Gastrocnemius medialis (tissue), 4 donors: ENCODE results near the gene TALDO1. TPM values are rescaled to one million over a fixed set of nuclear protein-coding genes. Genes with fewer than 3 reads are reported as not detected.
A peak's percentile ranks its signal among the peaks of the same experiment; 100 is the strongest.

Experiments
- ATAC-seq, 2 donors: fragments of 150-250 bp; one replicate each; pipeline ENCODE4 v1.9.1; 2016
- DNase-seq, 2 donors: peaks; one replicate each; pipeline ENCODE4 v3.0.0-alpha.2; 2019
- H3K27ac ChIP-seq, 4 donors: fragments of 200-600 bp; sonication (generic); 1 replicate in 1 of 4; 2 replicates in 3 of 4; pipeline ENCODE4 v1.5.1; 2016 to 2018; ENCODE audit warnings: mild to moderate bottlenecking in 2 of 4, moderate library complexity in 1 of 4
- H3K27me3 ChIP-seq, 3 donors: fragments of 200-600 bp; sonication (generic) in 2 of 3; 1 replicate in 1 of 3; 2 replicates in 2 of 3; pipeline versions ENCODE4 v1.5.1 to v1.6.0; 2016 to 2019; ENCODE audit warnings: mild to moderate bottlenecking in 1 of 3, moderate library complexity in 1 of 3
- H3K36me3 ChIP-seq, 2 donors: fragments of 200-600 bp; sonication (generic) in 1 of 2; one replicate each; pipeline ENCODE4 v1.5.1; 2017 to 2018
- H3K4me1 ChIP-seq, 2 donors: fragments of 200-600 bp; sonication (generic) in 1 of 2; one replicate each; pipeline ENCODE4 v1.5.1; 2016 to 2017; ENCODE audit warnings: mild to moderate bottlenecking in 2 of 2
- H3K4me3 ChIP-seq, 4 donors: fragments of 200-600 bp; sonication (generic) in 3 of 4; 1 replicate in 1 of 4; 2 replicates in 3 of 4; pipeline ENCODE4 v1.5.1; 2016 to 2019; ENCODE audit warnings: mild to moderate bottlenecking in 2 of 4
- H3K9me3 ChIP-seq, 3 donors: fragments of 200-600 bp; sonication (generic) in 2 of 3; 1 replicate in 1 of 3; 2 replicates in 2 of 3; pipeline ENCODE4 v1.5.1; 2016 to 2019
- CTCF ChIP-seq, 5 experiments: fragments of 450-650 bp in 3 of 5; fragments of 200-600 bp in 2 of 5; sonication (generic) in 2 of 5; IDR thresholded peaks in 4 of 5; conservative IDR thresholded peaks in 1 of 5; 1 replicate in 4 of 5; 2 replicates in 1 of 5; pipeline ENCODE4 v1.5.1; 2016 to 2019; ENCODE audit warnings: antibody characterized with exemption in 5 of 5, mild to moderate bottlenecking in 3 of 5, moderate library complexity in 3 of 5
- POLR2A ChIP-seq, 2 donors: fragments of 450-650 bp; IDR thresholded peaks; one replicate each; pipeline ENCODE4 v1.6.1; 2017; ENCODE audit warnings: antibody characterized with exemption in 2 of 2, mild to moderate bottlenecking in 2 of 2, moderate library complexity in 2 of 2
- in situ Hi-C, 4 donors: fragments of 200-750 bp; cut with MboI; loops; one replicate each; pipeline versions ENCODE4 v1.15.0 to v1.8.0; 2017; ENCODE audit warnings: low sequenced_read_pairs in 4 of 4
- intact Hi-C: fragments of 100-400 bp; cut with DNase I; formaldehyde crosslinking; loops from one replicate; pipeline ENCODE4 v1.15.1; 2023; ENCODE audit warnings: low total_unique reads
- total RNA-seq, 4 donors: library from RNA; depleted of rRNA; stranded (reverse); fragments of >200 nt; gene quantifications; one replicate each; pipeline versions ENCODE4 v1.1.0 to v1.2.3, GENCODE V29; 2016

TALDO1 gene
- total RNA-seq, 4 donors from 2014 or later, result 98.6 to 167 (median 153) TPM

GRCh38 chr11:706957-707816 lies 40.1 kb upstream of the TALDO1 start:
- no peak for ATAC-seq
- Histone ChIP-seq H3K4me1 (peaks cover 0 to 19% of the 10 kb centered on the region in 2 donors), H3K27ac (no peak overlapping the region), H3K4me3 (peak overlapping the region in 3 of 4 donors; percentile 27 to 36 (median 30)), H3K27me3 (peaks cover 33 to 41% (median 33%) of the 10 kb centered on the region in 3 donors), H3K9me3 (no peaks in the 10 kb centered on the region), H3K36me3 (peaks cover 0 to 2% of the 10 kb centered on the region in 2 donors)
- in situ Hi-C loops (loop anchor here in 3 of 4 donors (25.0 kb wide), 1 partner anchor 145 kb away; the partner anchor contains the start of genes LMNTD2 (in 3 of the 3) and RASSF7 (in 3 of the 3)), intact Hi-C loops (no loop called here)
- DNase-seq, result peak in 1 of 2 donors; percentile 12
- TF ChIP-seq CTCF (IDR thresholded peaks at IDR 0.05 in 4 of 5, conservative IDR thresholded peaks at IDR 0.05 in 1 of 5) (no peak), POLR2A (IDR thresholded peaks at IDR 0.05) (no peak)

GRCh38 chr11:707817-708420 lies 39.3 kb upstream of the TALDO1 start:
- TF ChIP-seq CTCF (IDR thresholded peaks at IDR 0.05 in 4 of 5, conservative IDR thresholded peaks at IDR 0.05 in 1 of 5) (no peak), POLR2A (IDR thresholded peaks at IDR 0.05) (no peak)
- Histone ChIP-seq H3K9me3 (no peaks in the 10 kb centered on the region), H3K4me1 (peaks cover 0 to 19% of the 10 kb centered on the region in 2 donors), H3K27me3 (peaks cover 33 to 41% (median 33%) of the 10 kb centered on the region in 3 donors), H3K4me3 (no peak overlapping the region), H3K27ac (no peak overlapping the region), H3K36me3 (no peaks in the 10 kb centered on the region)
- ATAC-seq, result no peak
- in situ Hi-C loops (loop anchor here in 3 of 4 donors (25.0 kb wide), 1 partner anchor 146 kb away; the partner anchor contains the start of genes LMNTD2 (in 3 of the 3) and RASSF7 (in 3 of the 3)), intact Hi-C loops (no loop called here)
- DNase-seq, result peak in 1 of 2 donors; percentile 11

GRCh38 chr11:708511-708910 lies 38.8 kb upstream of the TALDO1 start:
- in situ Hi-C loops, result loop anchor here in 3 of 4 donors (25.0 kb wide), 1 partner anchor 146 kb away; the partner anchor contains the start of genes LMNTD2 (in 3 of the 3) and RASSF7 (in 3 of the 3)
- Histone ChIP-seq H3K4me3 (no peak overlapping the region), H3K9me3 (no peaks in the 10 kb centered on the region), H3K36me3 (no peaks in the 10 kb centered on the region), H3K4me1 (peaks cover 0 to 19% of the 10 kb centered on the region in 2 donors), H3K27me3 (peaks cover 33 to 41% (median 33%) of the 10 kb centered on the region in 3 donors), H3K27ac (no peak overlapping the region)
- ATAC-seq, result no peak
- intact Hi-C loops, result no loop called here
- DNase-seq, result peak in 1 of 2 donors; percentile 9
- TF ChIP-seq CTCF (IDR thresholded peaks at IDR 0.05 in 4 of 5, conservative IDR thresholded peaks at IDR 0.05 in 1 of 5) (no peak), POLR2A (IDR thresholded peaks at IDR 0.05) (no peak)

- Histone ChIP-seq H3K4me3 (no peak overlapping the region), H3K27ac (no peak overlapping the region), H3K9me3 (no peaks in the 10 kb centered on the region), H3K4me1 (peaks cover 0 to 19% of the 10 kb centered on the region in 2 donors), H3K36me3 (no peaks in the 10 kb centered on the region), H3K27me3 (peaks cover 33 to 41% (median 33%) of the 10 kb centered on the region in 3 donors)
- DNase-seq (peak in 1 of 2 donors; percentile 8), ATAC-seq (no peak)
- in situ Hi-C loops, result loop anchor here in 3 of 4 donors (25.0 kb wide), 1 partner anchor 147 kb away; the partner anchor contains the start of genes LMNTD2 (in 3 of the 3) and RASSF7 (in 3 of the 3)
- intact Hi-C loops, result no loop called here
- TF ChIP-seq CTCF (IDR thresholded peaks at IDR 0.05 in 4 of 5, conservative IDR thresholded peaks at IDR 0.05 in 1 of 5), result no peak
- TF ChIP-seq POLR2A (IDR thresholded peaks at IDR 0.05), result no peak
These were observed 37.9 kb upstream of the TALDO1 start for GRCh38 chr11:709109-709997.
